HepG2 (cell line): Measurements from ENCODE around the gene STOML2. TPM values are rescaled to one million over a fixed set of nuclear protein-coding genes. Genes with fewer than 3 reads are reported as not detected.

Experiments used
- MAZ ChIP-seq, 2 experiments: sonication (generic) in 1 of 2; formaldehyde crosslinking in 1 of 2; IDR thresholded peaks; 2 replicates each; pipeline versions ENCODE4 v1.5.0 to v1.6.1; 2012 to 2020; ENCODE audit warnings: low read depth in 2 of 2, mild to moderate bottlenecking in 2 of 2, borderline replicate concordance in 1 of 2, improper control_type of control experiment in 1 of 2, low read length in 1 of 2, missing genetic modification reagents in 1 of 2, moderate library complexity in 1 of 2
- NBN ChIP-seq: fragments of 450-650 bp; conservative IDR thresholded peaks from 2 replicates; pipeline ENCODE4 v1.6.1; 2017
- NFATC3 ChIP-seq: sonication (generic); formaldehyde crosslinking; IDR thresholded peaks from 2 replicates; pipeline ENCODE4 v1.5.1; 2020; ENCODE audit warnings: mild to moderate bottlenecking, missing genetic modification reagents
- POLR2AphosphoS5 ChIP-seq: IDR thresholded peaks from 2 replicates; pipeline ENCODE4 v1.6.1; 2012; ENCODE audit warnings: low read depth, low read length
- RBM22 ChIP-seq: fragments of 200-400 bp; formaldehyde crosslinking; optimal IDR thresholded peaks from 2 replicates; pipeline ENCODE3; 2017; ENCODE audit warnings: mild to moderate bottlenecking, low read length, moderate library complexity
- SMAD1 ChIP-seq: sonication (generic); formaldehyde crosslinking; IDR thresholded peaks from 2 replicates; pipeline ENCODE4 v1.4.0; 2020; ENCODE audit warnings: missing genetic modification reagents, low read depth, mild to moderate bottlenecking, borderline replicate concordance
- SNAPC2 ChIP-seq: sonication (generic); formaldehyde crosslinking; IDR thresholded peaks from 2 replicates; pipeline ENCODE4 v1.8.1; 2022; ENCODE audit warnings: mild to moderate bottlenecking, missing genetic modification reagents
- polyA plus RNA-seq, 8 experiments: library from polyadenylated mRNA; depleted of rRNA in 3 of 8; stranded (reverse) in 7 of 8; unstranded in 1 of 8; fragments of >200 nt; fragmentation: Illumina TruSeq in 4 of 8; extraction: Trizol in 4 of 8; gene quantifications; 2 replicates each; pipeline versions ENCODE4 v1.2.1 to v1.2.3, GENCODE V29; 2011 to 2016; ENCODE audit warnings: low read depth in 4 of 8, missing spikeins in 1 of 8, mixed read lengths in 1 of 8; ENCODE audit not compliant: insufficient read depth in 1 of 8
- total RNA-seq, 5 experiments: library from RNA; depleted of rRNA; stranded (reverse); fragments of >200 nt; fragmentation: Illumina TruSeq; extraction: Trizol; gene quantifications; 2 replicates each; pipeline ENCODE4 v1.2.3, GENCODE V29; 2016; ENCODE audit warnings: low read depth in 1 of 5
- TF ChIP-seq, protein P1 (sequence below): sonication (generic); formaldehyde crosslinking; IDR thresholded peaks from 2 replicates; pipeline ENCODE4 v1.4.0; 2020; ENCODE audit warnings: missing genetic modification reagents
- TF ChIP-seq, protein P2 (sequence below): sonication (generic); formaldehyde crosslinking; IDR thresholded peaks from 2 replicates; pipeline ENCODE4 v1.5.0; 2020; ENCODE audit warnings: mild to moderate bottlenecking, missing genetic modification reagents

Gene STOML2
- total and polyA plus RNA-seq, 2 of the 13 experiments (the other 11 are each of a cell fraction or from before 2014, with no cell fraction given): 245 to 250 TPM

GRCh38 chr9:35096035-35096849 is 6.7 kb downstream of the STOML2 start, which contains the start of gene PIGO (continued):
- TF ChIP-seq, protein P1, sequence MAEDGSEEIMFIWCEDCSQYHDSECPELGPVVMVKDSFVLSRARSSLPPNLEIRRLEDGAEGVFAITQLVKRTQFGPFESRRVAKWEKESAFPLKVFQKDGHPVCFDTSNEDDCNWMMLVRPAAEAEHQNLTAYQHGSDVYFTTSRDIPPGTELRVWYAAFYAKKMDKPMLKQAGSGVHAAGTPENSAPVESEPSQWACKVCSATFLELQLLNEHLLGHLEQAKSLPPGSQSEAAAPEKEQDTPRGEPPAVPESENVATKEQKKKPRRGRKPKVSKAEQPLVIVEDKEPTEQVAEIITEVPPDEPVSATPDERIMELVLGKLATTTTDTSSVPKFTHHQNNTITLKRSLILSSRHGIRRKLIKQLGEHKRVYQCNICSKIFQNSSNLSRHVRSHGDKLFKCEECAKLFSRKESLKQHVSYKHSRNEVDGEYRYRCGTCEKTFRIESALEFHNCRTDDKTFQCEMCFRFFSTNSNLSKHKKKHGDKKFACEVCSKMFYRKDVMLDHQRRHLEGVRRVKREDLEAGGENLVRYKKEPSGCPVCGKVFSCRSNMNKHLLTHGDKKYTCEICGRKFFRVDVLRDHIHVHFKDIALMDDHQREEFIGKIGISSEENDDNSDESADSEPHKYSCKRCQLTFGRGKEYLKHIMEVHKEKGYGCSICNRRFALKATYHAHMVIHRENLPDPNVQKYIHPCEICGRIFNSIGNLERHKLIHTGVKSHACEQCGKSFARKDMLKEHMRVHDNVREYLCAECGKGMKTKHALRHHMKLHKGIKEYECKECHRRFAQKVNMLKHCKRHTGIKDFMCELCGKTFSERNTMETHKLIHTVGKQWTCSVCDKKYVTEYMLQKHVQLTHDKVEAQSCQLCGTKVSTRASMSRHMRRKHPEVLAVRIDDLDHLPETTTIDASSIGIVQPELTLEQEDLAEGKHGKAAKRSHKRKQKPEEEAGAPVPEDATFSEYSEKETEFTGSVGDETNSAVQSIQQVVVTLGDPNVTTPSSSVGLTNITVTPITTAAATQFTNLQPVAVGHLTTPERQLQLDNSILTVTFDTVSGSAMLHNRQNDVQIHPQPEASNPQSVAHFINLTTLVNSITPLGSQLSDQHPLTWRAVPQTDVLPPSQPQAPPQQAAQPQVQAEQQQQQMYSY: no peak
- no peak for TF ChIP-seq SNAPC2 (CRISPR knock-in tag)
- peak; percentile 71; the same call in 1 of the 2 replicates for TF ChIP-seq MAZ (IDR thresholded peaks at IDR 0.05; ENCODE audit: borderline replicate concordance, low read depth, low read length)
- TF ChIP-seq MAZ (CRISPR knock-in tag; IDR thresholded peaks at IDR 0.05; ENCODE audit: low read depth): peak; percentile 95
- TF ChIP-seq, protein P2, sequence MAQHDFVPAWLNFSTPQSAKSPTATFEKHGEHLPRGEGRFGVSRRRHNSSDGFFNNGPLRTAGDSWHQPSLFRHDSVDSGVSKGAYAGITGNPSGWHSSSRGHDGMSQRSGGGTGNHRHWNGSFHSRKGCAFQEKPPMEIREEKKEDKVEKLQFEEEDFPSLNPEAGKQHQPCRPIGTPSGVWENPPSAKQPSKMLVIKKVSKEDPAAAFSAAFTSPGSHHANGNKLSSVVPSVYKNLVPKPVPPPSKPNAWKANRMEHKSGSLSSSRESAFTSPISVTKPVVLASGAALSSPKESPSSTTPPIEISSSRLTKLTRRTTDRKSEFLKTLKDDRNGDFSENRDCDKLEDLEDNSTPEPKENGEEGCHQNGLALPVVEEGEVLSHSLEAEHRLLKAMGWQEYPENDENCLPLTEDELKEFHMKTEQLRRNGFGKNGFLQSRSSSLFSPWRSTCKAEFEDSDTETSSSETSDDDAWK (CRISPR knock-in tag): no peak
- peak; percentile 38 for TF ChIP-seq RBM22
- no peak for TF ChIP-seq NFATC3 (CRISPR knock-in tag)
- peak; percentile 89 for TF ChIP-seq POLR2AphosphoS5
- TF ChIP-seq NBN: no peak
- peak; percentile 70; the same call in 1 of the 2 replicates for TF ChIP-seq SMAD1 (CRISPR knock-in tag)
